GM21423 (cell line): ENCODE measurements around the gene HLA-DMA.

Experiments
- ATAC-seq: cut with Tn5 transposase; IDR thresholded peaks from one replicate; pipeline ENCODE4 v1.9.1; 2021; ENCODE audit warnings: mild to moderate bottlenecking, moderate library complexity; ENCODE audit not compliant: unreplicated experiment

Gene HLA-DMA

GRCh38 chr6:32974541-32975308 is 21.8 kb upstream of the HLA-DMA start:
- ATAC-seq = no peak

GRCh38 chr6:32974016-32974333 is 21.1 kb upstream of the HLA-DMA start:
- ATAC-seq = no peak

DNA sequence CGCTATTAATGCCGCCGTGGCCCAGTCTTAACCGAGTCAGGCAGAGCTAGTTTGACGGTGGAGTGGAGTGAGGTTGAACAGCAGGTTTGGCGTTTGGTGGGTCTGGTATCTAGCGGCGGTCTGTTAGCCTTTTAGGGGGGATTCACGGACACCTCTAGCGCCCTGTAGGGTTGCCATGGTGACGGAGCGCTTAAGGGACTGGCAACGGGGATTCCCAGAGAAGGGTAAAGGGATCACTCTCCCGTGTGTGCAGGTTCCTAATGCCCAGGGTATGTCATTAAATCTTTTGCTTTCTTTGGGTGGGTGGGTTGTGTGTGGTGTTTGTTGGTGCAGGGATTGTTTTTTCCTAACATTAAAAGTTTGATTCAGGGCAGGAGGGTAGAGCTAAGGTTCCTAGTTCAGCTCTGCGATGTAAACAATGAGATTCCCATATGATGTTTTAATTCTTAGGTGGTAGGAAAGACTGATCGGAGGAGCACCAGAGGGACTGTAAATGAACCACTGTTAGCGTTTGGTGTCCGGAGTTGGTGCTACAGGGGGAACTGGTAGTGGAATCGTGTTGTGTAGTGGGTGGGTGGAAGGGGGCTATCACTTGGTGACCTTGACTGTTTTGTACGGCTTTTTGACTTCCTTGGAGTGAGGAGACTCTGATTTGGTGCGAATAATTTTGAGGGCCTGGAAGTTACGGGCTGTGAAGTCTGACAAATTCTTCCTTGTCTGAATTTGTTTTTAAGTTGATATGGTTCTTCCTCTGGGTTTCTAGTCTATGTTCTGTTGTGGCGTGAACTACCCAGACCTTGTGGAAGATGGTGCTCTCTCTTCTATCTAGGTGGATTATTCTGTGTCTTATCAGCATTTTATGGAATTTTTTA is 20.5 kb upstream of the HLA-DMA start:
- no peak for ATAC-seq

- ATAC-seq = no peak
These were observed 19.7 kb upstream of the HLA-DMA start for GRCh38 chr6:32972353-32973143.

GRCh38 chr6:32971581-32972352 is 18.9 kb upstream of the HLA-DMA start:
- peak; percentile 43 for ATAC-seq

GRCh38 chr6:32971242-32971580 is 18.3 kb upstream of the HLA-DMA start:
- ATAC-seq = no peak

- no peak for ATAC-seq
These were observed 17.7 kb upstream of the HLA-DMA start for GRCh38 chr6:32970413-32971241.

GRCh38 chr6:32969685-32970412 is 17.0 kb upstream of the HLA-DMA start:
- no peak for ATAC-seq

GRCh38 chr6:32968867-32969684 is 16.2 kb upstream of the HLA-DMA start:
- ATAC-seq = peak; percentile 7

DNA sequence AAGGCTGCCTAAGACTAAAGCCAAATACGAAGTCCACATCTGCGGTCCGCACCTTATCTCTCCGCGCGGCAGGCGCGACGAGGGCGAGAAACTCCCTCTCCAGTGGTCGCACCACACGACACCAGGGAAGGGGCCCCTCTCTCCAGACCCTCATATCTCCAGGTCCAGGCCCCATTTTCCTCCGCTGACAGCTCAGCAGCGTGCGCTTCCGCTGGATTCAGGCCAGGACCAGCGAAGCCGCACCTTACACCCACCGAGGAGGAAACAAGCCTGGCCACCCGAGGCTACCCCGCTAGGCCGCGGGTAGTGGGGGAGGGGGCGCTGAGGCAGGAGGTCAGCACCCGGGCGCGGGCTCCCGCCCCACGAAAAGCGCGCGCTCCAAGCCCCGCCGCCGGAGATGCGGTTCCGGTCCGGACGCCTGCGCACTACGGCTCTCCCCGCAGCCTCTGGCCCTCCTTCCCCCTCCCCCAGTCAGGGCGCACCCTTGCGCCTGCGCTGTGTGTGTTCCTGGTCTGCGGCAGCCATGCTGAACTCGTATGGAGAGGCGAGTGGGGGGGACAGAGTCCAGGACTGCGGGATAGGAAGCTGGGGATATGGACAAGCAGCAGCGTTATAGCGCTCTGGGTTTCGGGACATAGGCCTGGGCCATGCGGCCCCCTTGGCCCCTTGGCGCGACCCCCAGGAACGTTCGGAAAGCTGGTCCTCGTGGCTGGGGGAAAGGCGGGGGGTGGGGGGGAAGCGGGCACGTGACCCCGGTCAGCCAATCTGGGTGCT is 15.4 kb upstream of the HLA-DMA start, which contains the start of gene BRD2:
Gene BRD2 (plus strand): TSS at position 502 of the 774 bp plus-strand sequence. CDS start 4,305 bp downstream, outside the sequence.
- ATAC-seq = peak; percentile 34

DNA sequence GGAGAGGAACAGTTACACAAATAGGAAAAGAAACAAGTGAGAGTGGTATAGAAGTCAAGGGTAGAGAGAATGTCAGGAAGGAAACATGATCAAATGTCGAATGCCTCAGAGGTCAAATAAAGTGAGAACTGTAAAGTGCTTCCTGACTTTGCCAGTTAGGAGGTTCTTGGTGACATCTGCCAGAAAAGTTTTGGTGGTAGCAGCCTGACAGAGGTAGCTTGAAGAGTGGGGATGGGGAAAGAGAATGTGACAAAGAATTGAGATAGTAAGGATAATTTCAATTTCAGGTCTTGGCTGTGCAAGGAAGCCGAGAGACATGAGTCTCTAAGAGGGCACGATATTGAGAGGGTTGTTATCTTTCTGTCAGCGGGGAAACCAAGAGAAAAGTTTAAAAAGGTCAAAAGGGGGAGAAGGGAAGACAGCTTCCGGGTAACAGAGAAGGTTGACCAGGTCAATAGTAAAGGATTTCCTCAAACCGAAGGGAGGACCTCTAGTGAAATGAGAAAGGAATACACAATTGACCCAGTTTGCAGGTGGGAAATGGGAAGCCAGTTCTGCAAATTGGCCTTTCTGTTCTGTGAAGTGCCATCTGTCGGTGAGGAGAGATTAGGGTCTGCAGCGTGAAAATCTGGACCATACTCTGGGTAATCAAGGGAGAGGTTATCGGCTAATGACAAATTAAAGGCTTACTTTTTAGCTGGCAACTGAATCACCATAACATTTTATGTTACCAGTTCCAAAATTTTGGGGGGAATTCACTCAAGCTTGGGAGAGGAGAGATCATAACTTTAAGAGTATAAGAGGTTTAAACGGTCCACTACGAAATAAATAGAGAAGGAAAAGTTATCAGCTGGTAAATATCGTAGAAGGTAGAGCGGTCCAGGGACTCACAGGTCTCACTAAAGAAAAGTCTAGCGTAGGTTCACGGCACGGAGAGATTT is 14.5 kb upstream of the HLA-DMA start:
- ATAC-seq = no peak

GRCh38 chr6:32964776-32965175 is 11.9 kb upstream of the HLA-DMA start:
- ATAC-seq = no peak

DNA sequence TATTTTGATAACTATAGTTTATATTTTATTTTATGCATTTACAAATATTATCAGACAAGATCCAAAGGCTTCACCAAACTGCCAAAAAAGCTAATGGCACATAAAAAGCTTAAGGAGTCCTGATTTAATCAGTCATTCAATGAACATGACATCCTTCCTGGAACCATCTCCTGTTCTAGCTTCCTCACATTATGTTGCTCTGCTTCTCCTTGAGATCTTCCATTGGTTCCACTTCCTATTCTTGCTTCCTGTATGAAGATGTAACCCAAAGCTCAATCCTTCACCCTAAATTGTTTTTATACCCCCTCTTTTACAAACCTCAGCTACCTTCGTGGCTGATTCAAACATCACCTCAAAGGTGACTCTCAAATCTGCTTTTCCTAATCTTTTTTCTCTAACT is 11.0 kb upstream of the HLA-DMA start:
- no peak for ATAC-seq

- ATAC-seq = no peak
These were observed 9.4 kb upstream of the HLA-DMA start for GRCh38 chr6:32962213-32962826.

- no peak for ATAC-seq
These were observed 7.7 kb upstream of the HLA-DMA start for GRCh38 chr6:32960563-32960962.

DNA sequence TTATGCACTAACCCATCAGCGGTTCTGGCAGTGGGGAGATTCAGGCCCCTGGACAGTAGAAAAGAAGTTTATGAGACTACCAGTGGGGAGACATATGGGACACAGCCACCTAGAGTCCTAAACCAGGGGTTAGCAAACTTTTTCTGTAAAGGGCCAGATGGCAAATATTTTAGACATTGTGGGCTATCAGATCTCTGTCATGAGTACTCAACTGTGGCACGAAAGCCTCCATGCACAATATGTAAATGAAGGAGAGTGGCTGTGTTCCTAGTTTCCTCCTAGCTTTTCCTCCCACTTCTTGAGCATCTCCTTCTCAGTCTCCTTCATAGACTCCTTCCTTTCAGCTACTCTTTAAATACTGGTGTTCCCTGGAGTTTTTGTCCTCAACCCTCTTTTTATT is 3.3 kb upstream of the HLA-DMA start:
- no peak for ATAC-seq
